IMR-90 (cell line): ENCODE results near the gene GNL1. TPM values are rescaled to one million over a fixed set of nuclear protein-coding genes. Genes with fewer than 3 reads are reported as not detected.
A peak's percentile ranks its signal among the peaks of the same experiment; 100 is the strongest.

Source experiments
- ATAC-seq: fragments of 200-7000 bp; cut with Tn5 transposase; 2 replicates; pipeline ENCODE4 v1.9.1; 2020; ENCODE audit warnings: low read depth, mild to moderate bottlenecking, moderate library complexity
- BruUV-seq: library from RNA; stranded (reverse); fragments of 400-500 nt; replicated peaks from 2 replicates; lab custom pipeline; 2021; lab: Mats Ljungman, UMichigan
- CTCF ChIA-PET: fragments of 300-600 bp; formaldehyde crosslinking; extraction: SDS; loops from one replicate; lab custom pipeline; 2021; ENCODE audit warnings: antibody characterized with exemption; lab: Yijun Ruan, JAX
- POLR2A ChIA-PET: fragments of 300-600 bp; sonication (Branson Sonifier 250); formaldehyde crosslinking; loops from one replicate; lab custom pipeline; 2022; ENCODE audit warnings: antibody characterized with exemption; ENCODE audit not compliant: unreplicated experiment; lab: Charles Lee
- DNase-seq: peaks from one replicate; pipeline ENCODE4 v3.0.0; 2013
- H2AFZ ChIP-seq: replicated peaks from 2 replicates; pipeline ENCODE3; 2013; ENCODE audit warnings: low read length, mild to moderate bottlenecking; ENCODE audit not compliant: poor library complexity
- H2AK5ac ChIP-seq: 2 replicates; pipeline ENCODE4 v1.6.1; 2013; ENCODE audit warnings: low read depth, low read length, inconsistent platforms
- H2AK9ac ChIP-seq: replicated peaks from 2 replicates; pipeline ENCODE3; 2013; ENCODE audit warnings: mild to moderate bottlenecking, low read depth, low read length, moderate library complexity; ENCODE audit not compliant: poor library complexity
- H2BK120ac ChIP-seq: 2 replicates; pipeline ENCODE4 v1.6.1; 2013; ENCODE audit warnings: low read depth, low read length, inconsistent platforms
- H2BK15ac ChIP-seq: 3 replicates; pipeline ENCODE4 v1.6.1; 2013; ENCODE audit warnings: low read depth, low read length, inconsistent platforms
- H2BK20ac ChIP-seq: 2 replicates; pipeline ENCODE4 v1.6.1; 2013; ENCODE audit warnings: low read depth, mild to moderate bottlenecking, inconsistent platforms, low read length, moderate library complexity
- H2BK5ac ChIP-seq: 2 replicates; pipeline ENCODE4 v1.6.1; 2013; ENCODE audit warnings: mild to moderate bottlenecking, low read depth, low read length, inconsistent platforms; ENCODE audit not compliant: poor library complexity, severe bottlenecking
- H3K14ac ChIP-seq: replicated peaks from 2 replicates; pipeline ENCODE4 v1.6.1; 2013; ENCODE audit warnings: low read depth, low read length, inconsistent platforms
- H3K18ac ChIP-seq: 2 replicates; pipeline ENCODE4 v1.6.1; 2013; ENCODE audit warnings: low read depth, low read length, control low read depth
- H3K23ac ChIP-seq: 2 replicates; pipeline ENCODE4 v1.6.1; 2013; ENCODE audit warnings: low read depth, low read length, inconsistent platforms
- H3K27ac ChIP-seq: 2 replicates; pipeline ENCODE4 v1.5.1; 2013; ENCODE audit warnings: mild to moderate bottlenecking, control low read depth, low read length; ENCODE audit not compliant: insufficient read depth
- H3K27me3 ChIP-seq: 2 replicates; pipeline ENCODE4 v1.6.1; 2013; ENCODE audit warnings: low read length; ENCODE audit not compliant: control insufficient read depth, insufficient read depth
- H3K36me3 ChIP-seq: 2 replicates; pipeline ENCODE4 v1.6.1; 2013; ENCODE audit warnings: low read length, mixed read lengths; ENCODE audit not compliant: control insufficient read depth, insufficient read depth
- H3K4ac ChIP-seq: 2 replicates; pipeline ENCODE4 v1.6.1; 2013; ENCODE audit warnings: low read depth, low read length, inconsistent platforms
- H3K4me1 ChIP-seq: 2 replicates; pipeline ENCODE4 v1.6.1; 2013; ENCODE audit warnings: low read length, mixed read lengths; ENCODE audit not compliant: control insufficient read depth, insufficient read depth
- H3K4me2 ChIP-seq: 2 replicates; pipeline ENCODE4 v1.6.1; 2013; ENCODE audit warnings: low read depth, mild to moderate bottlenecking, control low read depth, low read length, moderate library complexity
- H3K4me3 ChIP-seq: 2 replicates; pipeline ENCODE4 v1.5.1; 2013; ENCODE audit warnings: low read depth, mild to moderate bottlenecking, control low read depth, low read length, moderate library complexity; ENCODE audit not compliant: insufficient read depth
- H3K56ac ChIP-seq: 2 replicates; pipeline ENCODE4 v1.6.1; 2013; ENCODE audit warnings: low read length, inconsistent platforms; ENCODE audit not compliant: insufficient read depth; ENCODE audit errors: extremely low read depth
- H3K79me1 ChIP-seq, 2 experiments: 2 replicates each; pipeline ENCODE4 v1.6.1; 2013; ENCODE audit warnings: low read length in 2 of 2, inconsistent platforms in 1 of 2, low read depth in 1 of 2
- H3K9ac ChIP-seq: 2 replicates; pipeline ENCODE4 v1.6.1; 2013; ENCODE audit warnings: low read depth, low read length, control low read depth
- H3K9me1 ChIP-seq: 2 replicates; pipeline ENCODE4 v1.6.1; 2013; ENCODE audit warnings: low read length, inconsistent platforms; ENCODE audit not compliant: insufficient read depth
- H3K9me3 ChIP-seq: 2 replicates; pipeline ENCODE4 v1.6.1; 2013; ENCODE audit warnings: low read length; ENCODE audit not compliant: control insufficient read depth, insufficient read depth
- H4K20me1 ChIP-seq: 2 replicates; pipeline ENCODE4 v1.6.1; 2013; ENCODE audit warnings: low read length, inconsistent platforms; ENCODE audit not compliant: insufficient read depth
- H4K5ac ChIP-seq: 2 replicates; pipeline ENCODE4 v1.6.1; 2013; ENCODE audit warnings: mild to moderate bottlenecking, low read depth, low read length, control low read depth
- H4K8ac ChIP-seq, 2 experiments: 2 replicates each; pipeline ENCODE4 v1.6.1; 2013; ENCODE audit warnings: low read depth in 2 of 2, low read length in 2 of 2, control low read depth in 1 of 2, inconsistent platforms in 1 of 2
- H4K91ac ChIP-seq: 2 replicates; pipeline ENCODE4 v1.6.1; 2013; ENCODE audit warnings: low read depth, low read length, inconsistent platforms; ENCODE audit not compliant: insufficient read depth
- BHLHE40 ChIP-seq: fragments of 150-350 bp; IDR thresholded peaks from 2 replicates; pipeline ENCODE4 v1.6.1; 2016; ENCODE audit warnings: mild to moderate bottlenecking, low read depth, low read length
- CEBPB ChIP-seq: IDR thresholded peaks from 2 replicates; pipeline ENCODE4 v1.6.1; 2012; ENCODE audit warnings: low read depth, low read length, improper control_type of control experiment
- CHD1 ChIP-seq: IDR thresholded peaks from 2 replicates; pipeline ENCODE4 v1.6.1; 2012; ENCODE audit warnings: low read depth, low read length, improper control_type of control experiment
- FOS ChIP-seq: fragments of 150-350 bp; IDR thresholded peaks from 2 replicates; pipeline ENCODE4 v1.6.1; 2016; ENCODE audit warnings: low read depth, low read length
- MAFK ChIP-seq: IDR thresholded peaks from 2 replicates; pipeline ENCODE4 v1.6.1; 2012; ENCODE audit warnings: low read depth, low read length, improper control_type of control experiment
- MAZ ChIP-seq: IDR thresholded peaks from 2 replicates; pipeline ENCODE4 v1.6.1; 2012; ENCODE audit warnings: low read depth, mild to moderate bottlenecking, low read length, improper control_type of control experiment, moderate library complexity, borderline replicate concordance
- MXI1 ChIP-seq: IDR thresholded peaks from 2 replicates; pipeline ENCODE4 v1.6.1; 2012; ENCODE audit warnings: low read depth, mild to moderate bottlenecking, low read length, moderate library complexity, borderline replicate concordance
- NFE2L2 ChIP-seq: fragments of 150-350 bp; IDR thresholded peaks from 2 replicates; pipeline ENCODE4 v1.6.1; 2016; ENCODE audit warnings: low read depth, mild to moderate bottlenecking, low read length
- POLR2A ChIP-seq: IDR thresholded peaks from 2 replicates; pipeline ENCODE4 v1.6.1; 2012; ENCODE audit warnings: mild to moderate bottlenecking, low read depth, low read length
- RAD21 ChIP-seq: IDR thresholded peaks from 2 replicates; pipeline ENCODE4 v1.6.1; 2012; ENCODE audit warnings: low read length, improper control_type of control experiment
- RCOR1 ChIP-seq: IDR thresholded peaks from 2 replicates; pipeline ENCODE4 v1.6.1; 2012; ENCODE audit warnings: mild to moderate bottlenecking, low read length, improper control_type of control experiment; ENCODE audit not compliant: insufficient replicate concordance
- RFX5 ChIP-seq: IDR thresholded peaks from 2 replicates; pipeline ENCODE4 v1.8.0; 2012; ENCODE audit warnings: low read depth, mild to moderate bottlenecking, low read length, moderate library complexity
- SMC3 ChIP-seq: fragments of 150-350 bp; IDR thresholded peaks from 2 replicates; pipeline ENCODE4 v1.6.1; 2016; ENCODE audit warnings: low read depth, mild to moderate bottlenecking, antibody characterized with exemption, low read length, moderate library complexity
- dilution Hi-C: fragments of 300-500 bp; cut with HindIII; formaldehyde crosslinking; loops from one replicate; pipeline ENCODE4 v1.14.3; 2018; ENCODE audit warnings: low sequenced_read_pairs; ENCODE audit not compliant: unreplicated experiment
- in situ Hi-C: fragments of 300-500 bp; cut with MboI; formaldehyde crosslinking; loops from 3 replicates; pipeline ENCODE4 v1.14.3; 2019; ENCODE audit warnings: low sequenced_read_pairs, inconsistent platforms, mixed read lengths
- intact Hi-C: fragments of 100-400 bp; cut with micrococcal nuclease; formaldehyde crosslinking; loops from 2 replicates; pipeline ENCODE4 v1.10.0; 2022
- polyA plus RNA-seq, 3 experiments: library from polyadenylated mRNA; depleted of rRNA; stranded (reverse); fragments of >200 nt; gene quantifications; 2 replicates each; pipeline ENCODE4 v1.2.3, GENCODE V29; 2012; ENCODE audit warnings: low replicate concordance in 1 of 3
- total RNA-seq: library from RNA; depleted of rRNA; stranded (reverse); fragments of >200 nt; gene quantifications from 2 replicates; pipeline ENCODE4 v1.2.3, GENCODE V29; 2012
- TF ChIP-seq, protein P1 (sequence below): fragments of 150-350 bp; IDR thresholded peaks from 2 replicates; pipeline ENCODE4 v1.6.1; 2016; ENCODE audit warnings: low read depth, mild to moderate bottlenecking, low read length, moderate library complexity, borderline replicate concordance
- TF ChIP-seq, protein P2 (sequence below): conservative IDR thresholded peaks from 2 replicates; pipeline ENCODE4 v1.5.1; 2012; ENCODE audit warnings: mild to moderate bottlenecking, low read depth, low read length, improper control_type of control experiment
- TF ChIP-seq, protein P3 (sequence below): fragments of 150-350 bp; IDR thresholded peaks from 2 replicates; pipeline ENCODE4 v1.6.1; 2017; ENCODE audit warnings: mild to moderate bottlenecking, antibody characterized with exemption, low read length, low read depth

Gene GNL1
- total and polyA plus RNA-seq, 2 of the 4 experiments (the other 2 are of a cell fraction): 40.5 to 44.0 TPM

DNA sequence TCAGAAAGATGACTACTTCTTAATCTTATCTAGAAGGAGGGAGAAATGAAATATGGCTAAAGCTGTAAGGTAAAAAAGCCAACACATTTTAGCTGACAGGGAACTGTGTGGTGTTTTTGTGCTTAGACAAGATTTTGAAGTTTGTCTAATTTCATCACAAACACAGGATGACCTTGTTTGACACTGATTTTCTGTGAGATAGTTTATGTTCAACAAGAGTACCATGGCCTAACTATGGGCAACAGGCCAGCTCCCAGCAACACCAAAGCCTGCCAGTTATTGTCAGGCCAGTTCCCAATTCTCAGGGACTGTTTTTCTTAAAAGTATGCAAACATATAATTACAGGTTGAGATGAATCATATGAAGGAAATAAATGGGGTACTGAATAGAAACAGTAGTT lies 9.5 kb upstream of the GNL1 start:
- Histone ChIP-seq H3K14ac (no peak overlapping the region), H3K27ac (no peak overlapping the region), H3K4me2 (no peak overlapping the region), H2AFZ (no peak overlapping the region), H2BK20ac (no peak overlapping the region), H3K79me1 (peaks cover 11 to 37% of the 10 kb centered on the region in 2 experiments), H3K4me1 (peaks cover 2% of the 10 kb centered on the region; the same call in 1 of the 2 replicates), H2AK5ac (no peak overlapping the region), H4K20me1 (peaks cover 8% of the 10 kb centered on the region; the same call in 1 of the 2 replicates), H3K23ac (no peak overlapping the region), H4K8ac (no peak overlapping the region), H2BK5ac (no peak overlapping the region), H2BK15ac (no peak overlapping the region), H4K5ac (no peak overlapping the region), H3K4me3 (no peak overlapping the region), H3K56ac (no peak overlapping the region), H3K9ac (no peak overlapping the region), H4K91ac (no peak overlapping the region), H3K27me3 (no peaks in the 10 kb centered on the region), H3K9me1 (peaks cover 4% of the 10 kb centered on the region; the same call in 1 of the 2 replicates), H3K9me3 (no peaks in the 10 kb centered on the region), H3K4ac (no peak overlapping the region), H3K36me3 (peaks cover 16% of the 10 kb centered on the region), H3K18ac (no peak overlapping the region), H2BK120ac (no peak overlapping the region), H2AK9ac (no peak overlapping the region)
- intact Hi-C loops: no loop called here
- CTCF ChIA-PET: interaction anchor here (0.9 kb wide), 1 partner anchor 25 kb away, joined by 3 read pairs; no protein-coding TSS in a partner anchor
- dilution Hi-C loops: no loop called here
- no TSS peak for BruUV-seq
- peak; percentile 6 for DNase-seq
- TF ChIP-seq CEBPB (no peak), RFX5 (no peak), MAFK (no peak), FOS (no peak), CHD1 (no peak), MXI1 (no peak), MAZ (no peak), POLR2A (no peak), BHLHE40 (no peak), SMC3 (no peak), NFE2L2 (no peak), RAD21 (no peak), RCOR1 (no peak)
- TF ChIP-seq, protein P1, sequence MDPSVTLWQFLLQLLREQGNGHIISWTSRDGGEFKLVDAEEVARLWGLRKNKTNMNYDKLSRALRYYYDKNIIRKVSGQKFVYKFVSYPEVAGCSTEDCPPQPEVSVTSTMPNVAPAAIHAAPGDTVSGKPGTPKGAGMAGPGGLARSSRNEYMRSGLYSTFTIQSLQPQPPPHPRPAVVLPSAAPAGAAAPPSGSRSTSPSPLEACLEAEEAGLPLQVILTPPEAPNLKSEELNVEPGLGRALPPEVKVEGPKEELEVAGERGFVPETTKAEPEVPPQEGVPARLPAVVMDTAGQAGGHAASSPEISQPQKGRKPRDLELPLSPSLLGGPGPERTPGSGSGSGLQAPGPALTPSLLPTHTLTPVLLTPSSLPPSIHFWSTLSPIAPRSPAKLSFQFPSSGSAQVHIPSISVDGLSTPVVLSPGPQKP: no peak
- TF ChIP-seq, protein P2, sequence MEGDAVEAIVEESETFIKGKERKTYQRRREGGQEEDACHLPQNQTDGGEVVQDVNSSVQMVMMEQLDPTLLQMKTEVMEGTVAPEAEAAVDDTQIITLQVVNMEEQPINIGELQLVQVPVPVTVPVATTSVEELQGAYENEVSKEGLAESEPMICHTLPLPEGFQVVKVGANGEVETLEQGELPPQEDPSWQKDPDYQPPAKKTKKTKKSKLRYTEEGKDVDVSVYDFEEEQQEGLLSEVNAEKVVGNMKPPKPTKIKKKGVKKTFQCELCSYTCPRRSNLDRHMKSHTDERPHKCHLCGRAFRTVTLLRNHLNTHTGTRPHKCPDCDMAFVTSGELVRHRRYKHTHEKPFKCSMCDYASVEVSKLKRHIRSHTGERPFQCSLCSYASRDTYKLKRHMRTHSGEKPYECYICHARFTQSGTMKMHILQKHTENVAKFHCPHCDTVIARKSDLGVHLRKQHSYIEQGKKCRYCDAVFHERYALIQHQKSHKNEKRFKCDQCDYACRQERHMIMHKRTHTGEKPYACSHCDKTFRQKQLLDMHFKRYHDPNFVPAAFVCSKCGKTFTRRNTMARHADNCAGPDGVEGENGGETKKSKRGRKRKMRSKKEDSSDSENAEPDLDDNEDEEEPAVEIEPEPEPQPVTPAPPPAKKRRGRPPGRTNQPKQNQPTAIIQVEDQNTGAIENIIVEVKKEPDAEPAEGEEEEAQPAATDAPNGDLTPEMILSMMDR: no peak
- TF ChIP-seq, protein P3, sequence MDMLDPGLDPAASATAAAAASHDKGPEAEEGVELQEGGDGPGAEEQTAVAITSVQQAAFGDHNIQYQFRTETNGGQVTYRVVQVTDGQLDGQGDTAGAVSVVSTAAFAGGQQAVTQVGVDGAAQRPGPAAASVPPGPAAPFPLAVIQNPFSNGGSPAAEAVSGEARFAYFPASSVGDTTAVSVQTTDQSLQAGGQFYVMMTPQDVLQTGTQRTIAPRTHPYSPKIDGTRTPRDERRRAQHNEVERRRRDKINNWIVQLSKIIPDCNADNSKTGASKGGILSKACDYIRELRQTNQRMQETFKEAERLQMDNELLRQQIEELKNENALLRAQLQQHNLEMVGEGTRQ: no peak
- peak; percentile 33 for ATAC-seq
- POLR2A ChIA-PET: interaction anchor here (0.6 kb wide), 1 partner anchor 9 kb away, joined by 6 read pairs; no protein-coding TSS in a partner anchor
- in situ Hi-C loops: no loop called here
